Effector memory CD4-positive, alpha-beta T cell (primary cell): Measurements from ENCODE around the gene PTGER3.

Source experiments
- DNase-seq, 3 donors: peaks; one replicate each; pipeline ENCODE4 v3.0.0-alpha.2; 2020
- H3K27ac ChIP-seq: 2 replicates; pipeline ENCODE4 v1.7.0; 2013; ENCODE audit warnings: mild to moderate bottlenecking, low read length, moderate library complexity; ENCODE audit not compliant: insufficient read depth, poor library complexity, severe bottlenecking
- H3K27me3 ChIP-seq: replicated peaks from 2 replicates; pipeline ENCODE4 v1.7.0; 2013; ENCODE audit warnings: mild to moderate bottlenecking, low read length; ENCODE audit not compliant: insufficient read depth, control insufficient read depth, poor library complexity, severe bottlenecking
- H3K36me3 ChIP-seq: 2 replicates; pipeline ENCODE4 v1.7.0; 2013; ENCODE audit warnings: mild to moderate bottlenecking, low read length, moderate library complexity; ENCODE audit not compliant: control insufficient read depth, insufficient read depth
- H3K4me1 ChIP-seq: 2 replicates; pipeline ENCODE4 v1.7.0; 2013; ENCODE audit warnings: low read length, mild to moderate bottlenecking; ENCODE audit not compliant: control insufficient read depth, insufficient read depth, poor library complexity, severe bottlenecking
- H3K4me3 ChIP-seq: 2 replicates; pipeline ENCODE4 v1.7.0; 2013; ENCODE audit warnings: low read length, low read depth, mild to moderate bottlenecking; ENCODE audit not compliant: insufficient read depth, poor library complexity, severe bottlenecking
- H3K9me3 ChIP-seq: 2 replicates; pipeline ENCODE4 v1.7.0; 2013; ENCODE audit warnings: mild to moderate bottlenecking, low read length, moderate library complexity; ENCODE audit not compliant: control insufficient read depth

Gene PTGER3

DNA sequence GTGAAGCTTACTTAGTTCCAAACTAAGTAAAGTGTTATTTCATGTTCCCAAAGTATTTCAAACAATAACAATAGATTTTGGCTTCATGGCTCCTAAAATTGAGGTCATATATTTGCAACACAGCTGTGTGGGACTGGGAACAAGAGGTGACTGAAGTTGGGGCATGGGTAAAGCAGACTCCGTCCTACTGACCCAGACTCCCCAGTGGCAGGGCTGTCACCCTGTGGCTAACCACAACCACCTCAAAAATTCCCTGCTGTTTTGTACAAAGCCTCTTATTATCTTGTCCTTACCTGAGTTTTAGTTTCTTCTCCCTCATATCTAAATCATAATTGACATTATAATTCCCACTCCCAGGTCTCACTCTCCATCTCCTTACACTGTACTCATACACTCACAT lies 117.6 kb downstream of the PTGER3 start:
- H3K4me1 ChIP-seq: no peaks in the 10 kb centered on the region
- H3K27ac ChIP-seq: no peak overlapping the region
- no peak overlapping the region for H3K4me3 ChIP-seq
- no peaks in the 10 kb centered on the region for H3K36me3 ChIP-seq
- no peak for DNase-seq
- no peaks in the 10 kb centered on the region for H3K27me3 ChIP-seq
- H3K9me3 ChIP-seq: no peaks in the 10 kb centered on the region

DNA sequence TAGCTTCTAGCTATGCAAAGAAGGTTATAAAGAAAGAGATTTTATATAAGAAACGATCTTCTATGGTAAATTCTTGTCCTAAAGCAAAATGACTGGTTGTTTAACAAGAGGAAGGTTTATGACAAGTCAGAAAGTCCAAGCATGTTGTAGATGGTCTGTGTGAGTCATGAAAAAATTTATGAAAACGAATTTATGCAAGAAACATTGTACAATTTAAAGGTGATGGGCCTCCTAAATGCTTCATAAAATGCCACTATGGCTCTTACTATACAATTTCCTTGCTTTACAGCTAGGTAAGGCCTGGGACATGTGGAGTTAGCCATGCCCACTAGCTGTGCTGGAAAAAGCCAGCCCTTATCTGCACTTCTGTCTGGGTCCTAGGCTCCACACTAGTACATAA lies 125.4 kb downstream of the PTGER3 start:
- no peaks in the 10 kb centered on the region for H3K36me3 ChIP-seq
- H3K27ac ChIP-seq: no peak overlapping the region
- no peak overlapping the region for H3K4me3 ChIP-seq
- no peak for DNase-seq
- H3K4me1 ChIP-seq: no peaks in the 10 kb centered on the region
- no peaks in the 10 kb centered on the region for H3K9me3 ChIP-seq
- no peaks in the 10 kb centered on the region for H3K27me3 ChIP-seq
